ENCODE data around the gene FAM156B. TPM values are rescaled to one million over a fixed set of nuclear protein-coding genes. Genes with fewer than 3 reads are reported as not detected.
A peak's percentile ranks its signal among the peaks of the same experiment; 100 is the strongest.

Gene FAM156B
- total and polyA plus RNA-seq, 9 of the 15 experiments (the other 6 are each of a cell fraction or from before 2014, with no cell fraction given), result 0.24 to 32.2 (median 14.2) TPM

DNA sequence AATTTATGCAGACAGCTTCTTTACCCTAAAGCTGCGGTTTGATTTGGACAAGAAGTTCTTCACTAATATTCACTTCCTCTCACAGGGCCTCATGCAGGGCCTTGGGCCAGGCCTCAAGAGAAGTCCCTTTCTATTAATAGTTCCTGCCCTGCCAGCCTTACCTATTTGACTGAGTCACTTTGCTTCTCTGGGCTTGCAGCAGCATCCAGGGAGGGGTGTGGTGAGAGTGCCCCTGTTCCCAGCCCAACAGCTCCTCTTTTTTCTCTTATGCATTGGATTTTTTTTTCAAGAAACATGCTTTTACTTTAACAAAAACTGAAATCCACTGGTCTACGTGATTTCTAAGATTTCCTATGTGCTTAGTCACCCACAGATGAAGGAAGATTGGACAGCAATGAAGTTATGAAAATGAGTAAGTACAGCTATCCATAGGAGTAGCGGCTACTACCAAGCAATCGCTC lies 26.7 kb downstream of the FAM156B start:
- FAIRE-seq (no peak), ATAC-seq (no peak), DNase-seq (ENCODE audit: extremely low read depth in 1 of 4, low spot score in 3 of 4) (no peak)
- POLR2A ChIA-PET, result interaction anchor here (0.6 kb wide), 1 partner anchor 11 kb away, joined by 5 read pairs; no protein-coding TSS in a partner anchor
- CTCF ChIA-PET (ENCODE audit: low intra/inter-chr PET ratio), result no interaction called here
- no peak overlapping the region for H3K4me2 ChIP-seq (ENCODE audit: insufficient read depth, low read length)
- H3K4me3 ChIP-seq, result no peak overlapping the region
- peaks cover 0 to 19% of the 10 kb centered on the region in 2 experiments; a peak in 2 of 5 replicates for H3K4me1 ChIP-seq (replicated peaks in 1 of 2; ENCODE audit: control insufficient read depth in 2 of 2, insufficient read depth in 2 of 2, low read length in 2 of 2)
- no TSS peak for BruUV-seq (replicated peaks)
- no peak overlapping the region for H3K27ac ChIP-seq (ENCODE audit: extremely low read depth, low read depth, low read length)
- no peaks in the 10 kb centered on the region for H3K79me2 ChIP-seq (ENCODE audit: control insufficient read depth, insufficient read depth, low read length)
- no peak overlapping the region for H3K9ac ChIP-seq (ENCODE audit: insufficient read depth in 1 of 2, low read depth in 2 of 2, low read length in 2 of 2)
- H2AFZ ChIP-seq (ENCODE audit: low read depth, low read length), result no peak overlapping the region
- TF ChIP-seq C11orf30 (IDR thresholded peaks at IDR 0.05; ENCODE audit: low read depth) (0 out of 2 replicates have a peak, but pooled peaks have one; percentile 13), MEF2A (IDR thresholded peaks at IDR 0.05; ENCODE audit: control insufficient read depth, low read depth, low read length) (peak; percentile 16; the same call in 1 of the 2 replicates), TAF15 (IDR thresholded peaks at IDR 0.05; ENCODE audit: low read depth, low read length) (no peak), HDAC3 (IDR thresholded peaks at IDR 0.05; ENCODE audit: borderline replicate concordance, partially characterized antibody) (no peak), GABPB1 (CRISPR knock-in tag; IDR thresholded peaks at IDR 0.05) (no peak)
- TF ChIP-seq, protein P1, sequence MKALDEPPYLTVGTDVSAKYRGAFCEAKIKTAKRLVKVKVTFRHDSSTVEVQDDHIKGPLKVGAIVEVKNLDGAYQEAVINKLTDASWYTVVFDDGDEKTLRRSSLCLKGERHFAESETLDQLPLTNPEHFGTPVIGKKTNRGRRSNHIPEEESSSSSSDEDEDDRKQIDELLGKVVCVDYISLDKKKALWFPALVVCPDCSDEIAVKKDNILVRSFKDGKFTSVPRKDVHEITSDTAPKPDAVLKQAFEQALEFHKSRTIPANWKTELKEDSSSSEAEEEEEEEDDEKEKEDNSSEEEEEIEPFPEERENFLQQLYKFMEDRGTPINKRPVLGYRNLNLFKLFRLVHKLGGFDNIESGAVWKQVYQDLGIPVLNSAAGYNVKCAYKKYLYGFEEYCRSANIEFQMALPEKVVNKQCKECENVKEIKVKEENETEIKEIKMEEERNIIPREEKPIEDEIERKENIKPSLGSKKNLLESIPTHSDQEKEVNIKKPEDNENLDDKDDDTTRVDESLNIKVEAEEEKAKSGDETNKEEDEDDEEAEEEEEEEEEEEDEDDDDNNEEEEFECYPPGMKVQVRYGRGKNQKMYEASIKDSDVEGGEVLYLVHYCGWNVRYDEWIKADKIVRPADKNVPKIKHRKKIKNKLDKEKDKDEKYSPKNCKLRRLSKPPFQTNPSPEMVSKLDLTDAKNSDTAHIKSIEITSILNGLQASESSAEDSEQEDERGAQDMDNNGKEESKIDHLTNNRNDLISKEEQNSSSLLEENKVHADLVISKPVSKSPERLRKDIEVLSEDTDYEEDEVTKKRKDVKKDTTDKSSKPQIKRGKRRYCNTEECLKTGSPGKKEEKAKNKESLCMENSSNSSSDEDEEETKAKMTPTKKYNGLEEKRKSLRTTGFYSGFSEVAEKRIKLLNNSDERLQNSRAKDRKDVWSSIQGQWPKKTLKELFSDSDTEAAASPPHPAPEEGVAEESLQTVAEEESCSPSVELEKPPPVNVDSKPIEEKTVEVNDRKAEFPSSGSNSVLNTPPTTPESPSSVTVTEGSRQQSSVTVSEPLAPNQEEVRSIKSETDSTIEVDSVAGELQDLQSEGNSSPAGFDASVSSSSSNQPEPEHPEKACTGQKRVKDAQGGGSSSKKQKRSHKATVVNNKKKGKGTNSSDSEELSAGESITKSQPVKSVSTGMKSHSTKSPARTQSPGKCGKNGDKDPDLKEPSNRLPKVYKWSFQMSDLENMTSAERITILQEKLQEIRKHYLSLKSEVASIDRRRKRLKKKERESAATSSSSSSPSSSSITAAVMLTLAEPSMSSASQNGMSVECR (CRISPR knock-in tag; IDR thresholded peaks at IDR 0.05), result no peak
- H3K27me3 ChIP-seq (ENCODE audit: control insufficient read depth in 2 of 2, insufficient read depth in 2 of 2, low read length in 2 of 2), result no peaks in the 10 kb centered on the region
- intact Hi-C loops (cut with micrococcal nuclease), result no loop called here
- H3K36me3 ChIP-seq (ENCODE audit: control insufficient read depth, insufficient read depth, low read length), result no peaks in the 10 kb centered on the region
- H4K20me1 ChIP-seq (replicated peaks; ENCODE audit: control insufficient read depth, insufficient read depth, low read length), result no peaks in the 10 kb centered on the region
- in situ Hi-C loops (cut with MboI), result no loop called here
- H3K9me3 ChIP-seq (replicated peaks; ENCODE audit: control insufficient read depth, insufficient read depth, low read depth, low read length), result no peaks in the 10 kb centered on the region
- WGBS (ENCODE audit: insufficient coverage, low coverage, missing lambda C conversion rate), result 22% methylated on average over 4 of the region's 4 CpGs
- H3K9me1 ChIP-seq (ENCODE audit: control insufficient read depth, insufficient read depth, low read length), result no peaks in the 10 kb centered on the region
